Measurements from ENCODE around the gene CCDC30.
"Not testable (repeated sequence)": the region's sequence is repeated elsewhere in the genome, so short reads cannot be mapped to it uniquely, and the experiment has no call there.

The CCDC30 gene

DNA sequence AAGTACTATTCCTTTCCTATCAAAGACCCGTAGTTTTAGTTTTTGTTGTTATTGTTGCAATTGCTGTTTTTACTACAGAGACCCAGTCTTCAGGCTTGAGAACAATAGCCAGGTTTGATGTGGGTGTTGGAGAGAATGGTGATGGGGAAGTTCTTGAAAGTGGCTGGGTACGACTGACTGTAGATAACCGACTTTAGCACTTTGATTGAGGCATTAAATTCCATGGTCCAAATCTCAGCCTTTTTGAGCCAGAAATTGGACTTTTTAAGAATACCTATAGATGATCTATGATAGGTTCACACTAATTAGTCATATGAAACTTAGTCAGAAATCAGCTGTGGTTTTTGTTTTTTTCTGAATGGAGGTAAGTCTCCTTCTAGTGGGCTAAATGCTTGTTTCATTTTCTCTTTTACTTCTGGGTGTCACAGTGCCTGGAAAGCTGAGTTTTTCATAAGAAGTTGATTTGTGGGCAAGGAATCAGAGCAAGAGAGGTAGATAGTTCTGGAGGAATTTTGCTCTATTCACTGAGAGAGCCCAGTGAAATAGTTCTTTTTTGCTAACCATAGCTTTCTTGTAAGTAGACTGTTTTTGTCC is 197.9 kb downstream of the CCDC30 start:
- no peak for DNase-seq

DNA sequence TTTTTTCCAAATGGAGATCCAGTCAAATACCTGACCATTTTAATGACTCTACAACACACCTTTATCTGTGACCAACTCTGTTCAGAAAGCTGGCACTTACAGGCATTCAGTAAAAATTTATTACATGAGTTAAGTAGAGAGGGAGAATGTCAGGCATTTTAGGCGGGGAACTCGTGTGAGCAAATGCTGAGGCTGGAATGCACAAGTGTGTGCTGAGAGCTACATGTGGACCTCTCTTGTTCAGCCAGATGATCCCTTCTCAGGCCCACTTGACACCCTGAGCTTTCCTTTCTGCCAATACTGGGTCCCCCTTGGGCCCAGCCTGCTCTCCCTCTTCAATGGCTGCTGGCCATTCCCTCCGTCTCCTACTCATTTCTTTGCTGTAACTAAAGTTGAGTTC is 206.8 kb downstream of the CCDC30 start:
- DNase-seq: no peak

DNA sequence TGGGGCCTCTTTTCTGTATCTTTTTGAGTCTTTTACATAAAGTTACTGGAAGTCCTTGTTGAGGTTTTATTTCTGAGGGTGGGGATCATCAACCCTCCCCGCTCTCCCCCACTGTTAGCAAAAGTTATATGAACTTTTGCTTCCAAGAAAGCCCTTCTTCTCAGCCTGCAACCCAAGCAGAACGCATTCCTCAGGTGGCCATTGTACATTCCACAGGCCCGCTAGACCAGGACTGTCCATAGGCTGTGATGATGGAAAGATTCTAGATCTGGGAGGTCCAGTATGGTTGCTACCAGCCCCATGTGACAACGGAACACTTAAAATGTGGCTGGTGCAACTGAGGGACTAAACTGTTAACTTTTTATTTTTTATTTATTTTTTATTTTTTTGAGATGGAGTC is 207.3 kb downstream of the CCDC30 start:
- no peak for DNase-seq

DNA sequence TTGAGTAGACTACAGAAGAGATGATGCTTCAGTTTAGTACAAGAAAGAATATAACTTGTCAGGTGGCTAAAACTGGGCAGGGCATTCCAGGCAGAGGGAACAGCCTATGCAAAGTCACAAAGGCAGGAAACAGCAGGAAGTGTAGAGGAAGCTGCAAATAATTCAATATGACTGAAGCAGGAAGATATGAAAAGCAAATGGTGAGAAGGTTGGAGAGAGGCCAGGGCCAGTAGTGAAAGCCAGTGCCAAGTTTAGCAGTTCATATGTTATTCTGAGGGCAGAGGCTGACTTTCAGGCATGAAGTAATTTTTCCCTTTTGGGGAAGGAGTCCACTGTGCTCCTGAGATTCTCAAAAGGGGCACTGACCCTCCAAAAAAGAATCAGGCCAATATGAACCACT is 211.1 kb downstream of the CCDC30 start:
- no peak for DNase-seq

DNA sequence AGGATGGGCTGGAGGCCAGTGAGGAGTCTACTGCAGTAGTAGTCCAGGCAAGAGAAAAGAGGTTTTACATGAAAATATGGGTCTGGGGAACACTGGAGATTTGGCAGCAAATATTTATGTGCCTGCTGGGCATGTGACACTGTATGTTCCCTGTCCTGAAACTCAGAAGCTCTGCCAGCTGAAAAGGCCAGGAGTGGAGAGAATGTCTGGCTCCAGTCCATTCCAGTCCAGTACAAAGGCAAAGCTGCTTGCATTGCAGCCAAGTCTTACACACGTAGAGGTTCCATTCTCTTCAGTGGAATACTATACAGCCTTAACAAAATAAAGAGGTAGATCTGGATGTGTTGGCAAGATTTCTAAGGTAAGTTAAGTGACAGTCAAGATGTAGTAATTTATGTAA is 211.6 kb downstream of the CCDC30 start:
- no peak for DNase-seq

DNA sequence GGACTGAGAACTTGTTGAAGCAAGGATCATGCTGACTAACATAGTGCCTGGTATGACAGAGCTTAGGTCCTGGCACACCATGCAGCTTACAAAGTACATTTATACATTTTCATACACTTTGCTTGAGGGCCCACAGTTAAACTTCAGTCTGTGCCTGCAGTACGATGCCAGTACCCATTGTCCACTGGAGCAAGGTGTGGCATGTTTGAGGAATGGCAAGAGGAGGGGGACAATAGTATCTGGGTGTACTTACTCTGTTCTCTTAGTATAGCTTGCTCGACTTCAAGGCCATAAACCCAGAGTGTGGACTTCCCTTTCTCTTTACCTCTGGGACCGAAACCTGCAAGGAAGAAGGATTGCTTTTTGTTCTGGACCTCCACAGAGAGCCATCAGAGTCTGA is 212.4 kb downstream of the CCDC30 start:
- DNase-seq: no peak

DNA sequence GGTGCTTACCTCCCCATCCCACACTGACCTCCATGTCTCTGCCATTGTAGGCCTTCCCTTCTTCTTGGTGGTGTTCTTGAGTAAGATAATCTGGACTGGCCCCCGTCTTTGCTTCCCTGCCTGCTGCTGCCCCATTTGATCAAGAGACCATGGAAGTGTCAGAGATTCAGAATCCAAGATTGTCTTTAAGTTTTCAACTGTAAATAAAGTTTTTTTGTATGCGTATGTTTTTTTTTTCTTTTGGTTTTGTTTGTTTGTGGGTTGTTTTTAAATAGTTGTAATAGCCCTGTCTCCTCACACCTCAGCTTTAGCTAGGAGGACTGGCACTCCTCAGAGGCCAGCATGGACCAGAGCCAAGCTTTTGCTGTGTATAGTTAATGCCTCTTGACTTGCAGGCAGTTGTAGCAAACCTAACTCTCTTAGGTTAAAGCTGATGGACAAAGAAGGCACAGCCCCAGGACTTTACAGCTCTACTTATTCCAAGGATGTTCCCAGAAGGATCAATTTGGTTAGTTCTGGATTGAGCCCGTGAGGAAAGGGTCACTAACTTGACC is 213.5 kb downstream of the CCDC30 start:
- DNase-seq: no peak

DNA sequence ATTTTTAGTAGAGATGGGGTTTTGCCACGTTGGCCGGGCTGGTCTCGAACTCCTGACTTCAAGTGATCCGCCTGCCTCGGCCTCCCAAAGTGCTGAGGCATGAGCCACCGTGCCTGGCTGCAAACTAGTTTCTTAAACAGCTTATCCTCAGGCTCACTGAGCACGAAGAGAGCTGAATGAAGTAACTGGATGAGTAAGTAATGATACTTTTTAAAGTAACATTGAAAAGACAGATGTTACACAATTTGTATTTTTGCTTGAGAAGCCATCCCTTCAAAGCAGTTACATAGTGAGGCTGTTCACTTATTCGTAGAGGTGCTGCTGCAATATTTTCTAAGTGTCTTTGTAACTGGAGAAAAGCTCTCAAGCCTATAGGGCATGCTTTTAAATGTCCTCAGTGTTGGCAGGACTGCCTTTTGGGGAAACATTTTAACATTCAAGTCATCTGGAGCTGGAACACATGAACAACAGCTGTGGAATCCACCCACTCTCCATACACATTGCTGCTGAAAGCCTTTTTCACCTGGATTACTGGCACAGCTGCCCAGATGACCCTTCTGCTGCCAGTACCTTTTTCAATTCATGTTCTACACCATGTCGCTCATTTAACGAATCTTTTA is 216.4 kb downstream of the CCDC30 start:
- DNase-seq: no peak

DNA sequence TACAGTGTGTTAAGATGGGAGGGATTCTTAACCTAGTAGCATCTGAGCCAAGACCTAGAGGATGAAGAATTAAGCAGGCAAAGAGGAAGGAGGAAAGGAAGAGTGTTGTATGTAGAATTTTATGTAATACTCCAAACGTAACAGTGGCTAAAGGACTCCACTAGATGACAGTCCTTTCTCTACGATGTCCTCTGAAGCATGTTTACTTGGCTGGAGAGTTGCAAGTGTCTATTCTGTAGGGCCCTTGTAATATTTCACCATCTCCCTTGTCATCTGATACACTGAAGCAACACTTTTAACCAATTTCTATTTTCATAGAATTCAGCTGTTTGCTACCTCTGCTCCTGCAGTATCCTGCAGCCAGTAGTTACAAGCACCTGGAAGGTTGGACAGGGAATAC is 217.0 kb downstream of the CCDC30 start:
- DNase-seq: no peak

DNA sequence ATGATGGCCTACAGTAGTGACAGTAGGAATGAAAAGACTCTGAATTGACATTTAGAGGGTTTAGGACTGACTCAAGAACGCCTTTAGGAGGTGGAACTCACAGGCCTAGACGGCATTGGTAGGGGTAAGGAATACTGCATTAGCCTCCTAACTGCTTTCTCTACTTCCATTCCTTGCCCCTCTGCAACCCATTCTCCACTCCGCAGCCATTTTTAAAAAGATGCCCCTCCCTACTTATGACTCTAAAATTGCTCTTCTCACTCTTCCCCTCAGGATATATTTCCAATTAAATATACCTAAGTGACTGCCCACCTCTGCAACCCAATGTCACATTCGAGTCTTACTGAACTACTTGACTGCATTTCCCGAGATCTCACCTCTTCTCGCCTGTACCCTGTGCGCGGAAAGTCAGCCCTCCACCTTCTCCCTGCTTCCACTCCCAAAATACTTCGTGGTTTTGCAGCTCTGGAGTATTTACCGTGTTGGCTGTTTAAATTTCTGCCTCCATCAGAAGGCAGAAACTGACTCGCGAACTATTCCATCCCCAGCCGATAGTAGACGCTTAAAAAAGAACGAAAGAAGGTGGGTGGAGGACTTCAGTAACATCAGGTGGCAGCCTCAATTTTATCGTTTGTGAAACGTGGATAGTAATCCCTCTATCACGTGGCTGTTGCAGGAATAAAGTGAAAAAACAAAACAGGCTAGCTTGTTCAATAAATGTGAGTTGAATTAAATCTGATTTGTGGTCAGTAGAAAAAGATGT is 218.0 kb downstream of the CCDC30 start:
- no peak for DNase-seq

DNA sequence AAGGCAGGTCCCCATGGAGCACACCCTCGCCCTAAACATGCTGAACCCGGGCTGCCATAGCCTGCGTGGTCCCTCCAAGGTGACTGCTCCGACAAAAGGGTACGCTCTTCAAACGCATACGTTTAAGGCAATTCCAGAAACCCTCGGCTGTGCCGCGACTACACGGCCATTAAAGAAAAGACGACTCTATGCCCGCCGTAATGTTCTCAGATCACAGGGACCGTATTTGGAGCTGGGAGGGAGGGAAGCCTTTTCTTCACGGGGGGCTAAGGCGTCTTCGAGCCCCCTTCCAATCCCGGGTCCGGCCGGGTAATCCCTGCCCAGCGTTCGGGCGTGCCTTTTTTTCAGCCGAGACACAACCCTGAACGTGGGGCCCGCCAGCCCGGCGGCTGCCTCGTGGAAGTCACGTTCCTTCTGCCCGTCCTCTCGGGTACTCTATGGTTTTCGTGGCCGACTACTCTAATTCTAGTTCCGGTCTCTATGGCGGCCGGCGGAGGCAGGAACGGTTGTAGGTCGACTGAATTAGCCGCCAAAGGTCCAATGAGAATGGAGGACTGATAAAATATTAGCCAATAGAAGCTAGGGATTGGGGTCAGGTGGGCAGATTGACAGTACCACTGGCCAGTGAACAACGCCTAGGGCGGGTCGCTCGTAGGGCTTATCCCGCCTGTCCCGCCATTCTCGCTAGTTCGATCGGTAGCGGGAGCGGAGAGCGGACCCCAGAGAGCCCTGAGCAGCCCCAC is 218.8 kb downstream of the CCDC30 start, which contains the start of gene YBX1:
YBX1 (plus strand) TSS at position 678 of the 743 bp plus-strand sequence. CDS start 148 bp downstream, outside the sequence.
- peak; percentile 94 for DNase-seq

DNA sequence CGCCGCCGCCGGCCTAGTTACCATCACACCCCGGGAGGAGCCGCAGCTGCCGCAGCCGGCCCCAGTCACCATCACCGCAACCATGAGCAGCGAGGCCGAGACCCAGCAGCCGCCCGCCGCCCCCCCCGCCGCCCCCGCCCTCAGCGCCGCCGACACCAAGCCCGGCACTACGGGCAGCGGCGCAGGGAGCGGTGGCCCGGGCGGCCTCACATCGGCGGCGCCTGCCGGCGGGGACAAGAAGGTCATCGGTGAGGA is 219.3 kb downstream of the CCDC30 start:
- not testable (repeated sequence) for DNase-seq

DNA sequence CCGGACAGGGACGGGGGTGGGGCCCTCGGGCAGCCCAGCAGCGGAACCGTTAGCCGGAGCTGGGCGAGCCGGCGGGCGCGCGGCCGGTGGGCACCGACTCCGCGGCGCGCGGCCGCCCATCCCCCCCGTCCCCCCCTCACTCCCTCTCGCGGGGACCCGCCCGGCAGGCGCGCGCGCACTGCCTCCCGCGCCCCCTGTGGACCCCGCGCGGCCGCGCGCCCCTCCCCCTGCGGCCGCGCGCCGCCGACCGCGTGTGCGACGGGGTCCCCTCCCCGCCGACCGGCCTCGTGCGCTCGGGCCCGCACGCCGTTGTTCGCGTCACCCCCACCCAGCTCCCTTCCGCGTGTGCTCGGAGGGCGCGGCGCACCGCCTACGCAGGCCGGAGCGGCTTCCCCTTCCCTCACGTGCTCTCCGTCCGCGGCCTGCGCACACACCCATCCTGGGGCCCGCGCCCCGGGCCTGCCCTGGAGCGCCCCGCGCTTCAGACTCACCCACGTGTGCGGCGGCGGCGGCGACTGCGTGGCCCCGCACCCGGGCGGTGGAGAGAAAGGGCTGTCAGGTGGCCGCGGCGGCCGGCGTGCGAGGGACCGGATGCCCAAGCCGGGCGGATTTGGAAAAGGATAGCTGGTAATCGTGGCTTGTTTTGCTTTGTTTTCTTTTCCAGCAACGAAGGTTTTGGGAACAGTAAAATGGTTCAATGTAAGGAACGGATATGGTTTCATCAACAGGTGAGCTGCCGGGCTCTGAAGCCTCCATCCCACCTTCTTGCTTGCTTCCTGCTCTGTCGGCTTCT is 219.8 kb downstream of the CCDC30 start:
- peak; percentile 56 for DNase-seq

DNA sequence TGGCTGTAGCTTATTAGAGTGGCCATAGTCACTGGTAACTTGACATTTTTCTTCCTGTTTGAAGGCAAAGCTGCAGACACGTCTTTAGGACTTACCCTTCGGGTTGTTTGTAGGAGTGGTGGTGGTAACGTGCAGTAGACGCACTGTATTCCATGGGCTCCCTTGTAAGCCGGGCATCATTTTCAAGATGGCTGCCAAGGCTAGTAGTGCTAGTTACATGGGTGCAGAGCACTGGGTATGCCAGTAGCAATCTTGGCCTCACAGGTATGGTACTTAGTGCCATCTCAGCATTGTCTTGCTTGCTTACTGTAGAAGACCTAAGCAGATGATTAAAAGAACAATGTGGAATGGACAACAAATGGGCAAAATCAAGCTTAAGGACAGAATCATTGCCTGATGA is 221.1 kb downstream of the CCDC30 start:
- DNase-seq: peak; percentile 5

DNA sequence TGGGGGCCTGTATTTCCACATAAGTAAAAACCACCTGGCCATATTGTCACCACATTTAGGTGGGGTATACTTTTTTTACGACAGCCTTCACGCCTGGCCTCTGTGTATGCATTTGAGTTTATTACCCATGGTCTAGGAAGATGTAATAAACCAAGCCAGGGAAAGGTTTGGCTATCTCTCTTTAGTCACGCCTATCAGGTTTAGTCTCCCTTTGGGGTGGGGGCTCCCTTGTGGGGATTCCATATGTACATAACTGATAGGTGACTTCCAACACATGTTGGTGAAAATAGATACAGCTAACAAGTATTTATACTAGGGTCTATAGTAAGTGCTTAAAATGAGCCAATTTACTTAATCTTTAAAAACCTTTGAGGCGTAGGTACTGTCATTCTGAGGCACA is 223.3 kb downstream of the CCDC30 start:
- no peak for DNase-seq

DNA sequence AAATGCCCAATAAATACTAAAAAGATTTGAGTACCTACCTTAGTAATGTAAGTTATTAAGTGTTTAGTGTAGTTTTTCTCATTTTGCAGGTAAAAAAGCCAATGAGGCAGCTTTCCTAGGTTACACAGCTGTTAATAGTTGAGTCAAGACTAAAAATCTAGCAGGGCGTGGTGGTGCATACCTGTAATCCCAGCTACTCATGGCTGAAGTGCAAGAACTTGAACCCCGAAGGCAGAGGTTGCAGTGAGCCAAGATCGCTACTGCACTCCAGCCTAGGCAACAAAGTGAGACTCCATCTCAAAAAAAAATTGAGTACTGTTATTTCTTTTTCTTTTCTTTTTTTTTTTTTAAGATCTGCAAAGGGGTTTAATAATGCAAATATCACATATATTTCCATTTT is 226.8 kb downstream of the CCDC30 start:
- no peak for DNase-seq

DNA sequence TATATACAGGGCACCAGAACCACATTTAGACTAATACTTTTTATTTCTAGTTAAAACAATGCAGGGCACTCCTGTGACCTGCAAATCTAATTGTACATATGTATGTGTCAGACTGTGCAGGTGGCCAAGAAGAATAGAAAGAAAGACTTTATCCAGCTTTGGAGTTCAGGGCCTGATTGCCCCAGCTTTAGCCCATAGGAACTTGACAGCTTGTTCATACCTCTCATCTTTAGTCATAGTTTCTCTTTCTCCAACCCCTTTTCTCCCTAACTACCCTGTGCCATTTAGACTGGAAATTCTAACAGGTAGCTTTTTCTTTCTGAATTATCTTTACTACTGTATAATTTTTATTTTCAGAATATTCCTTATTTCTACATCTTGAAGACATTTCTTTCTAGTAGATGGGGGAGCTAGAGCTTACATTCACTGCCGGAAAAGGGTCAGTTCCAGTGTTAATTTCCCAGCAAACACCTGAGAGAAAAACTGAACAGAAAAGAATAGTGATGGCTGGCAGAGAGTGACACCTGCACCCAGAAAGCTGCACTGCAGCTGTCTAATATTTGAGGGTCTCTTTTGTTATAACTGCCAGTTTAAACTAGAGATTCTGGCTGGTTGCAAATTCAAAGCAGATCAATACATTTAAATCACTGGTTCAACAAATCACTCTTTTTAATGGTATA is 227.5 kb downstream of the CCDC30 start:
- DNase-seq: no peak

DNA sequence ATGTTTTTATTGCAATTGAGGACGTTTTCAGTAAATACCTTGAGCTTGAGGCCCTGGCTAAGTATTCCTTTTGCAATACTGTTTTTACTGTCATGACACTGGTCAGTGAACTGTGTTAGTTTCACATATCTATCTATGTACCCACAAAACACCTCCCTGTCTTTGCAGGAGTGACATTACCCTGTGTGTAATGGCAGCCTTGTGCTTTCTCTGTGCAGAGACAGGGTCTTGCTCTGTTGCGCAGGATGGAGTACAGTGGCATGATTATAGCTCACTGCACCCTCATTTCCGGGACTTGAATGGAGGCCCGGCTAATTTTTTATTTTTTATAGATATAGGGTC is 228.0 kb downstream of the CCDC30 start:
- DNase-seq: no peak

DNA sequence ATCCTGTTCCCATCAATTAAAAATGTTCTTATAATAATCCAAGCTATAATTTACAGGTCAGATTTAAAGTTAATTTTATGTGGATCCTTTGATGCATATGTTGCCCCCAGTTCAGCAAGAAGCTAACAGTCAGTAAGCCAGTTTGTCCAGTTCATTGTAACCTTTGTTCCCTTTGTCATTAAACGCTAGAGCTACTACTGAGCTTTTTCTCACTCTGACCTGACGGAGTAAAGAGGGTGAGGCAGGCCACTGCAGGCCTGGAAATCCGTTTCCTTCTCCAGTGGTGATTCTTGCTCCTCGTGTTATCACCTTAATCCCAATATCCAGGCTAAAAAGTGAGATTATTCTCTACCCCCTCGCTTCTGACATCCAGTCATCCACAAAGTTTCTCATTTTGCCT is 229.4 kb downstream of the CCDC30 start:
- no peak for DNase-seq

DNA sequence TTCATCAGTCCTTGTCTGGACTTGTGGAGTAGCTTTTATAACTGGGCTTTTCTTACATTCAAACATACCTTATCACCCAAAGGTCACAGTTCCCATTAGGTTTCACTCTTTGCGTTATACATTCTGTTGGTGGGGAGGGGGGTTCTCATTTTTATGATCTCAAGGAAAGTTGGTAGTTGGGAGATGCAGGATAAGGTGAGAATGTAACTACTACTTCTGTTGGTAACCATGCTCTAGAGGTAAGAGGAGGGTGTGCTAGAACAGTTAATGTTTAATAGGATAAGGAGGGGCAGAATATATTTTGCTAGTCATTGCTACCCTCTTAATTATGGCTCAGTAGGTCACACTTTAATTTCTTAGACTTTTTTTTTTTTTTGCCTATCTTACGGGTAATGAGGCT is 229.8 kb downstream of the CCDC30 start:
- no peak for DNase-seq

DNA sequence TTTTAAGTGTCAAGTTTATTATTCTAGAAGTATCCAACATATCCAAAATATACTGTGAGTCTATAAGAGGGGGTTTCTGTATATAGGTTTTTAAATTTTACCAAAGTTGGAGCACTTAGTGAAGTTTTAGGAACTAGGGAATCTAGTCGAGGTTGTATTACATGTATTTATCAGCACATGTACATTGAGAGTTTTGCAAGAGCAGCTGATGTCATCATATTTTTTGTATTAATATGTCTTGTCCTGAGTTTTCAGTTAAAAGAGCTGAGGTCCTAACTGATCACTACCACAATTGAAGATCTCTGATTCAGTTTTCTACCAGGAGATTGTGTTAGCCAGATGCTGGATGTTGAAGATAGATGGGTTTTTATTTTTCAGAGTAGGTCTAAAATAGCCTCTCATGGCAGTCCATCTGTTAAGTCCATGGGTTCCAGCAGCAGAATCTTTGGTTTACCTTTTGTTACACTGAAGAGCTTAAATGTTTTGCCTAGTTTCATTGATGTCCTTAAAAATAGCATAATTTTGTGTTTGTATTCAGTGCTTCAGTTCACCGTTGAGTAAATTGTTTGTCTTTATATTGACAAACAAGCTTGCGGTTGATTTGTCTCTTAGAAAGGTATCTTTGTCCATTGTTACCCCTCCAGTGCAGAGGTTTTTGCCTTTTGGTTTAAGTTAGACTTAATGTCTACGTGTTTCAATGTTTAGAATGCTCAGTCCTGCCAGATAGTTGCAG is 235.2 kb downstream of the CCDC30 start:
- DNase-seq: no peak

DNA sequence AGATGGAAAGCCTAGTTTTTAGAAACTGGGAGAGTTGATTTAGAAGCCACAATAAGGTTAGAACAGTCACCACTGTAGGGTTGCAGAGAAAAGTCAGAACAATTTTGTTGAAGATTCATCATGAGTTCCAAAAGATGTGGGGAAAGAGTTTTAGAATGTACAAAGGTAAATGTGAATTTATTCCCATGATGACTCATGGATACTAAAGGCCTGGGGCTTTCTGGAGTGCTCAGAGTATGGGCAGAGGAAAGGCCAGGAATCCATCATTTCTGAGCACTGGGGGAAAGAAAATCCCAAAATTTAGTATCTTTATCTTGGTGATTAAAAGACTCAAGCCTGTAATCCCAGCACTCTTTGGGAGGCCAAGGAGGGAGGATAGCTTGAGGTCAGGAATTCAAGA is 236.9 kb downstream of the CCDC30 start:
- no peak for DNase-seq
